ENCODE measurements around the gene SYNE1. TPM values are rescaled to one million over a fixed set of nuclear protein-coding genes. Genes with fewer than 3 reads are reported as not detected.
A peak's percentile ranks its signal among the peaks of the same experiment; 100 is the strongest.

Gene SYNE1
- total and polyA plus RNA-seq, 10 donors: 27.8 to 336 (median 247) TPM

DNA sequence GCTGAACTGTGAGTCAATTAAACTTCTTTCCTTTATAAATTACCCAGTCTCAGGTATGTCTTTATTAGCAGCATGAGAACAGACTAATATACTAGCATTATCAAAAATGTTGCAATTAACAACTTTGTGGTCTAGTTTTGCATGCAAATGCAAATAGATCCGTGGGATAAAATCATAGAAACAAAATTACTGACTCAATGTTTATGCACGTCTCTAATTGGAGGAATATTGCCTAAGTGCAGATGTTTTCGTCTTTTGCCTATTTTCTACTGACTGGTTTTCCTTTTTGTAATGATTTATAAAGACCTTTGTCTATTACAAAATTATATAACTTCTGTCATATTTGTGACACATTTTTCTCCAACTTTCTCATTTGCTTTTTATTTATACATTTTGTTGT lies 51.9 kb downstream of the SYNE1 start:
- Histone ChIP-seq H3K27me3 (replicated peaks in 1 of 7) (no peaks in the 10 kb centered on the region), H3K9me3 (no peaks in the 10 kb centered on the region), H3K36me3 (no peaks in the 10 kb centered on the region), H3K4me3 (no peak overlapping the region), H3K4me1 (peaks cover 0 to 38% (median 7%) of the 10 kb centered on the region in 6 donors), H3K27ac (no peak overlapping the region)
- TF ChIP-seq, protein P1, sequence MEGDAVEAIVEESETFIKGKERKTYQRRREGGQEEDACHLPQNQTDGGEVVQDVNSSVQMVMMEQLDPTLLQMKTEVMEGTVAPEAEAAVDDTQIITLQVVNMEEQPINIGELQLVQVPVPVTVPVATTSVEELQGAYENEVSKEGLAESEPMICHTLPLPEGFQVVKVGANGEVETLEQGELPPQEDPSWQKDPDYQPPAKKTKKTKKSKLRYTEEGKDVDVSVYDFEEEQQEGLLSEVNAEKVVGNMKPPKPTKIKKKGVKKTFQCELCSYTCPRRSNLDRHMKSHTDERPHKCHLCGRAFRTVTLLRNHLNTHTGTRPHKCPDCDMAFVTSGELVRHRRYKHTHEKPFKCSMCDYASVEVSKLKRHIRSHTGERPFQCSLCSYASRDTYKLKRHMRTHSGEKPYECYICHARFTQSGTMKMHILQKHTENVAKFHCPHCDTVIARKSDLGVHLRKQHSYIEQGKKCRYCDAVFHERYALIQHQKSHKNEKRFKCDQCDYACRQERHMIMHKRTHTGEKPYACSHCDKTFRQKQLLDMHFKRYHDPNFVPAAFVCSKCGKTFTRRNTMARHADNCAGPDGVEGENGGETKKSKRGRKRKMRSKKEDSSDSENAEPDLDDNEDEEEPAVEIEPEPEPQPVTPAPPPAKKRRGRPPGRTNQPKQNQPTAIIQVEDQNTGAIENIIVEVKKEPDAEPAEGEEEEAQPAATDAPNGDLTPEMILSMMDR (IDR thresholded peaks at IDR 0.05 in 8 of 11, conservative IDR thresholded peaks at IDR 0.05 in 3 of 11): no peak
- no peak for TF ChIP-seq POLR2AphosphoS5 (IDR thresholded peaks at IDR 0.05)
- TF ChIP-seq POLR2A (IDR thresholded peaks at IDR 0.05): no peak
- no peak for DNase-seq
- 75 to 89% (median 82%) methylated on average over 3 of the region's 3 CpGs for WGBS, 5 donors
- intact Hi-C loops (cut with DNase I; ENCODE audit: low total_unique reads): no loop called here

- Histone ChIP-seq H3K27ac (no peak overlapping the region), H3K4me3 (no peak overlapping the region), H3K9me3 (no peaks in the 10 kb centered on the region), H3K4me1 (peaks cover 0 to 29% (median 7%) of the 10 kb centered on the region in 6 donors), H3K36me3 (no peaks in the 10 kb centered on the region), H3K27me3 (replicated peaks in 1 of 7) (no peaks in the 10 kb centered on the region)
- intact Hi-C loops (cut with DNase I; ENCODE audit: low total_unique reads): no loop called here
- no peak for TF ChIP-seq POLR2A (IDR thresholded peaks at IDR 0.05)
- no peak for TF ChIP-seq POLR2AphosphoS5 (IDR thresholded peaks at IDR 0.05)
- TF ChIP-seq, protein P1 (IDR thresholded peaks at IDR 0.05 in 8 of 11, conservative IDR thresholded peaks at IDR 0.05 in 3 of 11): no peak
- 88 to 95% (median 94%) methylated on average over 3 of the region's 3 CpGs for WGBS, 5 donors
- no peak for DNase-seq
These were observed 53.3 kb downstream of the SYNE1 start for GRCh38 chr6:152583888-152584287.

DNA sequence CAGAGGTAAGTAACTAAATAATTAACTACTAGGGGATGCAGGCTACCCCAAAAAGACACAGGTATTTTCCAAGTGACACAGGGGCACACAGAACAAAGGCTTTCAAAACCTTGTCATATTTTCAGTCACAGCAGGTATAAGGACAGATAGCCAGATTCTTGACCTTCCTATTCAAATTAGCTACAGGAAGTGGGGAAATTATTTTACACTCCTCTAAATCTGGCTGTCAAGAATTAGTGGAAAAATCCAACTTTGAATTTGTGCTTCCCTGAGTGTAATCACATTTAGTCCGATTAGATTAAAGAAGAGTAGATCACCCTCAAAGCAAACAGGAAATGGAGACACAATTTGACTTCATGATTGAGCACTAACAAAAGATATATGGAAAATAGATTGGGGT lies 60.6 kb downstream of the SYNE1 start:
- 46 to 68% (median 48%) methylated on average over 1 of the region's 1 CpG for WGBS, 5 donors
- H3K36me3 ChIP-seq: no peaks in the 10 kb centered on the region
- no peak overlapping the region for H3K4me3 ChIP-seq
- TF ChIP-seq, protein P1 (IDR thresholded peaks at IDR 0.05 in 8 of 11, conservative IDR thresholded peaks at IDR 0.05 in 3 of 11): no peak
- peak overlapping the region in 6 of 8 donors; percentile 59 to 84 (median 74) for H3K27ac ChIP-seq
- peaks cover 0 to 44% (median 21%) of the 10 kb centered on the region in 6 donors for H3K4me1 ChIP-seq
- no peaks in the 10 kb centered on the region for H3K27me3 ChIP-seq (replicated peaks in 1 of 7)
- intact Hi-C loops (cut with DNase I; ENCODE audit: low total_unique reads): no loop called here
- no peak for DNase-seq
- H3K9me3 ChIP-seq: no peaks in the 10 kb centered on the region

DNA sequence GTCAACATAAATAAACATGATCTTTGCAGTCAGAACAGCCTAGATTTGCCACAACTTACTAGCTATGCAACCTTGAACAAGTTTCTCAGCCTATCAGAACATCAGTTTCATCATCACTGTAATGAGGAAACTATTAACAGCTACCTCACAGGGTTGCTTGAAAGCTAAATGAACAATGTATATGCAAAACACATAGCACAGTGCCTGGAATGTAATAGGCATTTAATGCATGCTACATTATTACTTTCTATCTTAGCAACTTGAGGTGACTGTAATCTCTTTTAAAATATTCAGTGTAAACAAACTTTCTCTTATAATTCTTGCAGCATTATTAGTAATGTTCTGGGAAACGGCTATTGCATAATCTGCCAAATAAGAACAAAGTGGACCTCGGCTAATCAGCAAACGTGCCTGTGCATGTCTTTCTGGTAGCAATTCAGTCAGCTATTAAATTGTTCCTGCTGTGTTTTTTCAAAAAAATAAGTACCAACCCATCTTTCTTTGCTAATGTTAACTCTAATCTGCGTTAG lies 61.5 kb downstream of the SYNE1 start:
- H3K27me3 ChIP-seq (replicated peaks in 1 of 7): no peaks in the 10 kb centered on the region
- no peaks in the 10 kb centered on the region for H3K36me3 ChIP-seq
- H3K4me1 ChIP-seq: peaks cover 0 to 53% (median 27%) of the 10 kb centered on the region in 6 donors
- TF ChIP-seq POLR2A (IDR thresholded peaks at IDR 0.05) (no peak), POLR2AphosphoS5 (IDR thresholded peaks at IDR 0.05) (no peak)
- TF ChIP-seq, protein P1 (IDR thresholded peaks at IDR 0.05 in 8 of 11, conservative IDR thresholded peaks at IDR 0.05 in 3 of 11): no peak
- peak overlapping the region in 7 of 8 donors; percentile 58 to 84 (median 69) for H3K27ac ChIP-seq
- H3K9me3 ChIP-seq: no peaks in the 10 kb centered on the region
- no peak for DNase-seq
- peak overlapping the region in 1 of 8 donors; percentile 11 for H3K4me3 ChIP-seq
- intact Hi-C loops (cut with DNase I; ENCODE audit: low total_unique reads): no loop called here
- 35 to 81% (median 38%) methylated on average over 4 of the region's 4 CpGs for WGBS, 5 donors
